Stomach (tissue), 9 donors: ENCODE data around the gene PINLYP. TPM values are rescaled to one million over a fixed set of nuclear protein-coding genes. Genes with fewer than 3 reads are reported as not detected.

Experiments used
- DNase-seq, 2 donors: peaks; one replicate each; pipeline versions ENCODE4 v3.0.0 to v3.0.0-alpha.2; 2013 to 2019
- H3K27ac ChIP-seq, 5 donors: fragments of 200-600 bp in 4 of 5; sonication (generic) in 4 of 5; one replicate each; pipeline ENCODE4 v1.5.1; 2013 to 2019; ENCODE audit warnings: mild to moderate bottlenecking in 1 of 5, moderate library complexity in 1 of 5
- H3K27me3 ChIP-seq, 3 donors: fragments of 200-600 bp; sonication (generic); one replicate each; pipeline ENCODE4 v1.5.1; 2017 to 2019; ENCODE audit warnings: mixed run types in 1 of 3
- H3K36me3 ChIP-seq, 4 donors: fragments of 200-600 bp; sonication (generic); 1 replicate in 3 of 4; 2 replicates in 1 of 4; pipeline ENCODE4 v1.5.1; 2016 to 2019
- H3K4me1 ChIP-seq, 4 donors: fragments of 200-600 bp; sonication (generic); one replicate each; pipeline ENCODE4 v1.5.1; 2016 to 2019
- H3K4me3 ChIP-seq, 4 donors: fragments of 200-600 bp; sonication (generic) in 3 of 4; one replicate each; pipeline ENCODE4 v1.5.1; 2016 to 2019; ENCODE audit warnings: mild to moderate bottlenecking in 1 of 4
- H3K9me3 ChIP-seq, 4 donors: fragments of 200-600 bp; sonication (generic); one replicate each; pipeline ENCODE4 v1.5.1; 2016 to 2019
- EP300 ChIP-seq: sonication (generic); formaldehyde crosslinking; IDR thresholded peaks from one replicate; pipeline ENCODE4 v1.6.1; 2017; ENCODE audit warnings: antibody characterized with exemption
- POLR2A ChIP-seq, 4 donors: fragments of 450-650 bp; IDR thresholded peaks; one replicate each; pipeline ENCODE4 v1.6.1; 2016; ENCODE audit warnings: antibody characterized with exemption in 4 of 4, control low read depth in 2 of 4, mild to moderate bottlenecking in 1 of 4, moderate library complexity in 1 of 4
- POLR2AphosphoS5 ChIP-seq, 3 donors: sonication (generic); formaldehyde crosslinking; IDR thresholded peaks; one replicate each; pipeline ENCODE4 v1.6.1; 2016; ENCODE audit warnings: antibody characterized with exemption in 3 of 3
- WGBS, 5 donors: extraction: QIAGEN DNeasy Blood & Tissue Kit in 3 of 5; methylation state at CpG; one replicate each; pipeline versions ENCODE4 v1.1.5 to v1.1.7; 2013 to 2018; 5-methylcytosine and 5-hydroxymethylcytosine counted together
- intact Hi-C: fragments of 100-400 bp; cut with DNase I; formaldehyde crosslinking; loops from one replicate; pipeline ENCODE4 v1.15.1; 2023; ENCODE audit warnings: low total_unique reads
- polyA plus RNA-seq, 3 donors: library from polyadenylated mRNA; stranded (reverse); fragments of 200-250 nt; gene quantifications; one replicate each; pipeline ENCODE4 v1.2.3, GENCODE V29; 2013
- total RNA-seq, 5 donors: library from RNA; depleted of rRNA; stranded (reverse); fragments of >200 nt; gene quantifications; one replicate each; pipeline versions ENCODE4 v1.1.0 to v1.2.3, GENCODE V29; 2014 to 2016
- TF ChIP-seq, protein P1 (sequence below), 7 experiments: fragments of 450-650 bp in 4 of 7; fragments of 200-600 bp in 3 of 7; sonication (generic) in 3 of 7; IDR thresholded peaks; one replicate each; pipeline ENCODE4 v1.5.1; 2016 to 2019; ENCODE audit warnings: antibody characterized with exemption in 7 of 7, control low read depth in 2 of 7, mild to moderate bottlenecking in 1 of 7
- donor health status: healthy with polysubstance abuse.
- donor health status: Bipolar disorder and iron deficiency.
- donor health status: healthy.

PINLYP gene
- total and polyA plus RNA-seq, 8 donors = 0.14 to 18.7 (median 8.0) TPM; not detected in 1

DNA sequence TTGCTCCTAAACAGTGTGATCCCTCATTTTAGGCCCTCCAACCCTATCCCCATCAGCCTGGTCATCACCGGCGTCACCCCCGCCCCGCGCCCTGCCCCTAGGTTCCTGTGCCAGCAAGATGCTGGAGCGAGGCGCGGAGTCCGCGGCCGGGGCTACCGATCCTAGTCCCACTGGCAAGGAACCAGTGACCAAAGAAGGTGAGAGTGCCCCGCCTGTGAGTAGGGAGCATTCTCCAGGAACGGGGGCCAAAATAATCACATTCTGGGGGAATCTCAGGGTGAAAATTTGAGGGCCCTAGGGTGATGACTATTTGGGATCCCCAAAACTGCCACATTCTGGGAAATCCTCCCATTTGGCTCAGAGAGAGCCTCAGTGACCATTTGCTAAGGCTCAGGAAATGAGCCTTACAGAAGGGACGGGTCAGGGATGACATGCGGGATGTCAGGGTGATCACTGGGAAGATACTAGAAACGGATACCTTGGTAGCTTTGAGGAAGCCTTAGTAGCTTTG is 41.2 kb upstream of the PINLYP start:
- Histone ChIP-seq H3K9me3 (peaks cover 0 to 10% (median 2%) of the 10 kb centered on the region in 4 donors), H3K4me1 (peaks cover 24 to 42% (median 32%) of the 10 kb centered on the region in 4 donors), H3K4me3 (peak overlapping the region; percentile 54 to 70 (median 58)), H3K27ac (peak overlapping the region; percentile 85 to 94 (median 90)), H3K27me3 (no peaks in the 10 kb centered on the region), H3K36me3 (peaks cover 0 to 28% (median 22%) of the 10 kb centered on the region in 4 donors)
- intact Hi-C loops = no loop called here
- DNase-seq = no peak
- no peak for TF ChIP-seq POLR2AphosphoS5 (IDR thresholded peaks at IDR 0.05)
- TF ChIP-seq EP300 = no peak
- TF ChIP-seq, protein P1, sequence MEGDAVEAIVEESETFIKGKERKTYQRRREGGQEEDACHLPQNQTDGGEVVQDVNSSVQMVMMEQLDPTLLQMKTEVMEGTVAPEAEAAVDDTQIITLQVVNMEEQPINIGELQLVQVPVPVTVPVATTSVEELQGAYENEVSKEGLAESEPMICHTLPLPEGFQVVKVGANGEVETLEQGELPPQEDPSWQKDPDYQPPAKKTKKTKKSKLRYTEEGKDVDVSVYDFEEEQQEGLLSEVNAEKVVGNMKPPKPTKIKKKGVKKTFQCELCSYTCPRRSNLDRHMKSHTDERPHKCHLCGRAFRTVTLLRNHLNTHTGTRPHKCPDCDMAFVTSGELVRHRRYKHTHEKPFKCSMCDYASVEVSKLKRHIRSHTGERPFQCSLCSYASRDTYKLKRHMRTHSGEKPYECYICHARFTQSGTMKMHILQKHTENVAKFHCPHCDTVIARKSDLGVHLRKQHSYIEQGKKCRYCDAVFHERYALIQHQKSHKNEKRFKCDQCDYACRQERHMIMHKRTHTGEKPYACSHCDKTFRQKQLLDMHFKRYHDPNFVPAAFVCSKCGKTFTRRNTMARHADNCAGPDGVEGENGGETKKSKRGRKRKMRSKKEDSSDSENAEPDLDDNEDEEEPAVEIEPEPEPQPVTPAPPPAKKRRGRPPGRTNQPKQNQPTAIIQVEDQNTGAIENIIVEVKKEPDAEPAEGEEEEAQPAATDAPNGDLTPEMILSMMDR (IDR thresholded peaks at IDR 0.05) = no peak
- TF ChIP-seq POLR2A (IDR thresholded peaks at IDR 0.05) = no peak
- 16 to 34% (median 20%) methylated on average over 17 of the region's 17 CpGs for WGBS, 5 donors

DNA sequence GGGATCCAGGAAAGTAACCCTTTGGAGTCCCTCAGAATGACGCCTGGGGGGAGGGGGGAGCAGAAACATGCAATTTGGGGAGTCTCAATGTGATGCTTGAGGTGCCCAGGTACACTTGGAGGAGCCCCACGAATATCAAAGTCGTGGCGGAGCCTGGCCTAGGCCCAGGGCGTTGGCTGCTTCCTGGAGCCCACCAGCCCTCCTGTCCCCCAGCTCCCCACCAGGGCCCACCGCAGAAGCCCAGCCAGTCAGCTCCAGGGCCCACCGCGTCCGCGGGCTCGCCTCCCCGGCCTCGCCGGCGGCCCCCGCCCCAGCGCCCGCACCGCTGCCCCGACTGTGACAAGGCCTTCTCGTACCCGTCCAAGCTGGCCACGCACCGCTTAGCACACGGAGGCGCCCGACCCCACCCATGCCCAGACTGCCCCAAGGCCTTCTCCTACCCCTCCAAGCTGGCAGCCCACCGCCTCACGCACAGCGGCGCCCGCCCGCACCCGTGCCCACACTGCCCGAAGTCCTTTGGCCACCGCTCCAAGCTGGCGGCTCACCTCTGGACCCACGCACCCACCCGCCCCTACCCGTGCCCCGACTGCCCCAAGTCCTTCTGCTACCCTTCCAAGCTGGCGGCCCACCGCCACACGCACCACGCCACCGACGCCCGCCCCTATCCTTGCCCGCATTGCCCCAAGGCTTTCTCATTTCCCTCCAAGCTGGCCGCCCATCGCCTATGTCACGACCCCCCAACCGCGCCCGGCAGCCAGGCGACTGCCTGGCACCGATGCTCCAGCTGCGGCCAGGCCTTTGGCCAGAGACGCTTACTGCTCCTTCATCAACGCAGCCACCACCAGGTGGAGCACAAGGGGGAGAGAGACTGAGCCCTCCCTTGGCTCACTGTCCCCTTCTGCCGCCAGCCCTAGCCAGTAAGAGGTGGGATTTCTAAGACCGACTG is 40.5 kb upstream of the PINLYP start:
- 49 to 66% (median 60%) methylated on average over 45 to 62 of the region's 62 CpGs for WGBS, 5 donors
- H3K9me3 ChIP-seq = peaks cover 0 to 10% (median 2%) of the 10 kb centered on the region in 4 donors
- H3K27me3 ChIP-seq = no peaks in the 10 kb centered on the region
- H3K4me1 ChIP-seq = peaks cover 24 to 42% (median 32%) of the 10 kb centered on the region in 4 donors
- intact Hi-C loops = no loop called here
- DNase-seq = peak; percentile 68 to 90
- peaks cover 3 to 35% (median 30%) of the 10 kb centered on the region in 4 donors for H3K36me3 ChIP-seq
- peak in 1 of 3 donors; percentile 22 for TF ChIP-seq POLR2AphosphoS5 (IDR thresholded peaks at IDR 0.05)
- TF ChIP-seq, protein P1 (IDR thresholded peaks at IDR 0.05) = peak in 5 of 7 experiments; percentile 38 to 63 (median 54)
- TF ChIP-seq EP300 = no peak
- TF ChIP-seq POLR2A (IDR thresholded peaks at IDR 0.05) = no peak
- peak overlapping the region in 4 of 5 donors; percentile 86 to 94 (median 92) for H3K27ac ChIP-seq
- peak overlapping the region in 1 of 4 donors; percentile 7 for H3K4me3 ChIP-seq

DNA sequence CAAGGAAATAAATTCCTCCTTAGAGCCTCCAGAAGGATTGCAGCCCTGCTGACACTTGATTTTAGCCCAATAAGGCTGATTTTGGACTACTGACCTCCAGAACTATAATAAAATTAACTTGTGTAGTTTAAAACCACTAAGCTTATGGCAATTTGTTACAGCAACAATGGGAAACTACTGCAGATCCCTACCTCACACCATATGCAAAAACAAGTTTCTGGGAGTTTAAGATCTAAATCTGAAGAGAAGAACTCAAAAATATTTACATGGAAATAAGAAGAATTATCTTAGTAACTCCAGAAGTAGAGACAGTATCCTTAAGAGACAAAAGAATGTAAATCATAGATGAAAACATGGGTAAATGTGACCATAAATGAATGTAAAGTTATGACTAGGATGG is 36.7 kb upstream of the PINLYP start:
- Histone ChIP-seq H3K4me1 (peaks cover 4 to 22% (median 17%) of the 10 kb centered on the region in 4 donors), H3K9me3 (peaks cover 0 to 10% (median 2%) of the 10 kb centered on the region in 4 donors), H3K36me3 (peaks cover 27 to 73% (median 68%) of the 10 kb centered on the region in 4 donors), H3K4me3 (no peak overlapping the region), H3K27me3 (no peaks in the 10 kb centered on the region), H3K27ac (no peak overlapping the region)
- no peak for DNase-seq
- intact Hi-C loops = no loop called here
- TF ChIP-seq POLR2AphosphoS5 (IDR thresholded peaks at IDR 0.05) (no peak), POLR2A (IDR thresholded peaks at IDR 0.05) (no peak), EP300 (no peak)
- TF ChIP-seq, protein P1 (IDR thresholded peaks at IDR 0.05) = no peak

DNA sequence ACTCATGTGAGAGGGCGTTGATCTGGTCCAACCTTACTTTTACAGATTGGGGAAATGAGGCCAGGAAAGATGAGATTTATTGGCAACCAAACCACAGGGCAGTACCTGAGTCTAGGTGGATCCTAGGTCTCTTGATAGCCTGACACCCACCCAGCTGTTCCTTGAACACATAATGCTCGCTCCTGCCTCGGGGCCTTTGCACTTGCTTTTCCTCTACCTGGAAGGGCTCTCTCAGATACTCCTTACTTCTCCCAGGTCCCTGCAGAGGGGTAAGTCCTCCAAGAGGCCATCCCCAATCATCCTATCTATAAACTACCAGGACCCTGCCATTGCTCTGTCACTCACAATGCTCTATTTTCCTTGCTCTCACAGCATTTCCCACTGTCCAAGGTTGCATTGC is 35.2 kb upstream of the PINLYP start:
- TF ChIP-seq EP300 (no peak), POLR2AphosphoS5 (IDR thresholded peaks at IDR 0.05) (no peak), POLR2A (IDR thresholded peaks at IDR 0.05) (no peak)
- no peak for DNase-seq
- 89 to 98% (median 97%) methylated on average over 3 of the region's 3 CpGs for WGBS, 5 donors
- Histone ChIP-seq H3K4me3 (no peak overlapping the region), H3K4me1 (peaks cover 0 to 7% (median 4%) of the 10 kb centered on the region in 4 donors), H3K27ac (no peak overlapping the region), H3K27me3 (no peaks in the 10 kb centered on the region), H3K9me3 (peaks cover 0 to 10% (median 2%) of the 10 kb centered on the region in 4 donors), H3K36me3 (peaks cover 39 to 88% (median 83%) of the 10 kb centered on the region in 4 donors)
- intact Hi-C loops = no loop called here
